Measurements from ENCODE around the gene VPS37D. TPM values are rescaled to one million over a fixed set of nuclear protein-coding genes. Genes with fewer than 3 reads are reported as not detected.
A peak's percentile ranks its signal among the peaks of the same experiment; 100 is the strongest.

The VPS37D gene
- total and polyA plus RNA-seq, 8 donors, result 0.55 to 2.4 (median 2.2) TPM; not detected in 4

GRCh38 chr7:73717025-73717807 is 49.6 kb downstream of the VPS37D start:
- Histone ChIP-seq H3K27me3 (peaks cover 0 to 8% (median 6%) of the 10 kb centered on the region in 3 donors), H3K4me3 (no peak overlapping the region), H3K4me1 (peaks cover 48 to 73% (median 56%) of the 10 kb centered on the region in 4 donors), H3K9me3 (no peaks in the 10 kb centered on the region), H3K36me3 (no peaks in the 10 kb centered on the region), H3K27ac (peak overlapping the region in 2 of 5 donors; percentile 71 to 82)
- intact Hi-C loops (cut with DNase I; ENCODE audit: low total_unique reads), result no loop called here
- TF ChIP-seq POLR2AphosphoS5 (IDR thresholded peaks at IDR 0.05) (no peak), POLR2A (IDR thresholded peaks at IDR 0.05) (no peak), EP300 (IDR thresholded peaks at IDR 0.05) (no peak), CTCF (IDR thresholded peaks at IDR 0.05) (no peak)
- peak in 1 of 2 donors; percentile 78 for DNase-seq
- 63 to 80% (median 71%) methylated on average over 12 to 13 of the region's 13 CpGs for WGBS, 5 donors

- WGBS, 5 donors, result 57 to 75% (median 65%) methylated on average over 8 to 10 of the region's 10 CpGs
- Histone ChIP-seq H3K27ac (peak overlapping the region in 2 of 5 donors; percentile 71 to 82), H3K27me3 (peaks cover 0 to 8% (median 6%) of the 10 kb centered on the region in 3 donors), H3K4me3 (peak overlapping the region in 3 of 4 donors; percentile 90 to 92 (median 90)), H3K9me3 (no peaks in the 10 kb centered on the region), H3K4me1 (peaks cover 48 to 76% (median 56%) of the 10 kb centered on the region in 4 donors), H3K36me3 (no peaks in the 10 kb centered on the region)
- intact Hi-C loops (cut with DNase I; ENCODE audit: low total_unique reads), result no loop called here
- TF ChIP-seq EP300 (IDR thresholded peaks at IDR 0.05), result no peak
- TF ChIP-seq CTCF (IDR thresholded peaks at IDR 0.05), result no peak
- no peak for TF ChIP-seq POLR2A (IDR thresholded peaks at IDR 0.05)
- TF ChIP-seq POLR2AphosphoS5 (IDR thresholded peaks at IDR 0.05), result no peak
- peak in 1 of 2 donors; percentile 51 for DNase-seq
Observed at GRCh38 chr7:73717991-73718405, 50.4 kb downstream of the VPS37D start.

GRCh38 chr7:73718438-73718881 is 50.8 kb downstream of the VPS37D start:
- Histone ChIP-seq H3K27me3 (peaks cover 0 to 8% (median 6%) of the 10 kb centered on the region in 3 donors), H3K36me3 (no peaks in the 10 kb centered on the region), H3K9me3 (no peaks in the 10 kb centered on the region), H3K4me3 (peak overlapping the region; percentile 76 to 92 (median 90)), H3K27ac (peak overlapping the region in 3 of 5 donors; percentile 22 to 82 (median 71)), H3K4me1 (peaks cover 48 to 76% (median 56%) of the 10 kb centered on the region in 4 donors)
- peak in 1 of 2 donors; percentile 16 for DNase-seq
- TF ChIP-seq POLR2AphosphoS5 (IDR thresholded peaks at IDR 0.05), result no peak
- no peak for TF ChIP-seq POLR2A (IDR thresholded peaks at IDR 0.05)
- TF ChIP-seq EP300 (IDR thresholded peaks at IDR 0.05), result no peak
- no peak for TF ChIP-seq CTCF (IDR thresholded peaks at IDR 0.05)
- intact Hi-C loops (cut with DNase I; ENCODE audit: low total_unique reads), result no loop called here
- 34 to 68% (median 45%) methylated on average over 5 to 9 of the region's 9 CpGs for WGBS, 5 donors

- WGBS, 5 donors, result 1 to 2% (median 1%) methylated on average over 23 to 96 of the region's 96 CpGs
- TF ChIP-seq POLR2A (IDR thresholded peaks at IDR 0.05) (no peak), EP300 (IDR thresholded peaks at IDR 0.05) (no peak), POLR2AphosphoS5 (IDR thresholded peaks at IDR 0.05) (no peak), CTCF (IDR thresholded peaks at IDR 0.05) (no peak)
- peak; percentile 77 to 91 for DNase-seq
- peaks cover 48 to 76% (median 56%) of the 10 kb centered on the region in 4 donors for H3K4me1 ChIP-seq
- no peaks in the 10 kb centered on the region for H3K36me3 ChIP-seq
- H3K9me3 ChIP-seq, result no peaks in the 10 kb centered on the region
- peak within 1 kb of the TSS in 3 of 5 donors; percentile 22 to 82 (median 71) for H3K27ac ChIP-seq
- intact Hi-C loops (cut with DNase I; ENCODE audit: low total_unique reads), result no loop called here
- peaks cover 0 to 8% (median 6%) of the 10 kb centered on the region in 3 donors for H3K27me3 ChIP-seq
- peak within 1 kb of the TSS; percentile 76 to 92 (median 90) for H3K4me3 ChIP-seq
Observed at GRCh38 chr7:73718905-73719805, 51.5 kb downstream of the VPS37D start, which contains the start of gene STX1A. Gene STX1A, minus strand, starts transcription at chr7:73719669. Its CDS starts 38 bp downstream, at chr7:73719631.

Measured in stomach (tissue), 9 donors.